Naive thymus-derived CD4-positive, alpha-beta T cell (primary cell): ENCODE data around the gene C18orf63. TPM values are rescaled to one million over a fixed set of nuclear protein-coding genes. Genes with fewer than 3 reads are reported as not detected.

Experiments
- ATAC-seq: fragments of 150-1000 bp; cut with Tn5 transposase; 2 replicates; pipeline ENCODE4 v1.10.0; 2021; ENCODE audit warnings: mild to moderate bottlenecking, moderate library complexity
- CTCF ChIA-PET: fragments of 350-600 bp; sonication (Branson Sonifier 250); formaldehyde crosslinking; loops from one replicate; lab custom pipeline; 2021; ENCODE audit warnings: antibody characterized with exemption; lab: Charles Lee
- POLR2A ChIA-PET: fragments of 350-600 bp; sonication (Branson Sonifier 250); formaldehyde crosslinking; loops from one replicate; lab custom pipeline; 2021; ENCODE audit warnings: antibody characterized with exemption, inconsistent platforms; lab: Charles Lee
- DNase-seq, 9 donors: peaks; one replicate each; pipeline versions ENCODE4 v3.0.0 to v3.0.0-alpha.2; 2020 to 2022; ENCODE audit warnings: mixed read lengths in 1 of 9
- H3K27ac ChIP-seq: one replicate; pipeline ENCODE4 v1.7.0; 2013; ENCODE audit warnings: mild to moderate bottlenecking, low read depth, low read length, moderate library complexity
- H3K27me3 ChIP-seq, 2 donors: one replicate each; pipeline ENCODE4 v1.7.0; 2013; ENCODE audit warnings: low read length in 2 of 2, mild to moderate bottlenecking in 2 of 2, moderate library complexity in 2 of 2; ENCODE audit not compliant: control insufficient read depth in 2 of 2, insufficient read depth in 2 of 2
- H3K36me3 ChIP-seq, 3 experiments: 1 replicate in 2 of 3; 2 replicates in 1 of 3; pipeline ENCODE4 v1.7.0; 2013; ENCODE audit warnings: low read length in 3 of 3, mild to moderate bottlenecking in 3 of 3, moderate library complexity in 1 of 3; ENCODE audit not compliant: insufficient read depth in 3 of 3, control insufficient read depth in 2 of 3
- H3K4me1 ChIP-seq, 2 donors: one replicate each; pipeline ENCODE4 v1.7.0; 2013; ENCODE audit warnings: low read length in 2 of 2, mild to moderate bottlenecking in 2 of 2, moderate library complexity in 1 of 2; ENCODE audit not compliant: control insufficient read depth in 2 of 2, insufficient read depth in 2 of 2
- H3K4me3 ChIP-seq: 2 replicates; pipeline ENCODE4 v1.7.0; 2013; ENCODE audit warnings: mild to moderate bottlenecking, low read length
- H3K9me3 ChIP-seq, 3 experiments: 1 replicate in 2 of 3; 2 replicates in 1 of 3; pipeline ENCODE4 v1.7.0; 2013; ENCODE audit warnings: low read length in 3 of 3; ENCODE audit not compliant: control insufficient read depth in 2 of 3
- H3K27ac Mint-ChIP-seq, 9 donors: one replicate each; pipeline ENCODE4 v1.8.0; 2020 to 2022; ENCODE audit warnings: mixed read lengths in 9 of 9, mild to moderate bottlenecking in 8 of 9, moderate library complexity in 5 of 9, inconsistent platforms in 2 of 9
- H3K27me3 Mint-ChIP-seq, 5 donors: one replicate each; pipeline ENCODE4 v1.8.0; 2021 to 2022; ENCODE audit warnings: mixed read lengths in 5 of 5, mild to moderate bottlenecking in 1 of 5
- H3K36me3 Mint-ChIP-seq, 5 donors: one replicate each; pipeline ENCODE4 v1.8.0; 2020 to 2022; ENCODE audit warnings: mixed read lengths in 5 of 5, mild to moderate bottlenecking in 3 of 5, inconsistent platforms in 1 of 5
- H3K4me1 Mint-ChIP-seq, 7 donors: one replicate each; pipeline ENCODE4 v1.8.0; 2020 to 2022; ENCODE audit warnings: mixed read lengths in 7 of 7, mild to moderate bottlenecking in 3 of 7, inconsistent platforms in 1 of 7
- H3K4me3 Mint-ChIP-seq, 10 donors: one replicate each; pipeline ENCODE4 v1.8.0; 2020 to 2022; ENCODE audit warnings: mild to moderate bottlenecking in 10 of 10, mixed read lengths in 10 of 10, moderate library complexity in 6 of 10, inconsistent platforms in 2 of 10
- H3K9me3 Mint-ChIP-seq, 11 donors: one replicate each; pipeline ENCODE4 v1.8.0; 2020 to 2022; ENCODE audit warnings: mixed read lengths in 11 of 11, mild to moderate bottlenecking in 4 of 11, inconsistent platforms in 1 of 11, moderate library complexity in 1 of 11
- intact Hi-C, 2 donors: fragments of 100-400 bp; cut with micrococcal nuclease; formaldehyde crosslinking; loops; one replicate each; pipeline ENCODE4 v1.15.1; 2023
- polyA plus RNA-seq, 2 donors: library from polyadenylated mRNA; unstranded; fragments of 300-500 nt; fragmentation: Illumina TruSeq; gene quantifications; one replicate each; pipeline ENCODE4 v1.2.3, GENCODE V29; 2021
- total RNA-seq, 6 experiments: library from RNA in 5 of 6; stranded (reverse) in 5 of 6; gene quantifications; 1 replicate in 5 of 6; 2 replicates in 1 of 6; pipeline ENCODE4 v1.2.3 and lab custom pipeline; 2021 to 2026

C18orf63 gene
- not detected for total RNA-seq
- polyA plus RNA-seq = not detected
- total RNA-seq (lab: John Stamatoyannopoulos, UW) = not detected

DNA sequence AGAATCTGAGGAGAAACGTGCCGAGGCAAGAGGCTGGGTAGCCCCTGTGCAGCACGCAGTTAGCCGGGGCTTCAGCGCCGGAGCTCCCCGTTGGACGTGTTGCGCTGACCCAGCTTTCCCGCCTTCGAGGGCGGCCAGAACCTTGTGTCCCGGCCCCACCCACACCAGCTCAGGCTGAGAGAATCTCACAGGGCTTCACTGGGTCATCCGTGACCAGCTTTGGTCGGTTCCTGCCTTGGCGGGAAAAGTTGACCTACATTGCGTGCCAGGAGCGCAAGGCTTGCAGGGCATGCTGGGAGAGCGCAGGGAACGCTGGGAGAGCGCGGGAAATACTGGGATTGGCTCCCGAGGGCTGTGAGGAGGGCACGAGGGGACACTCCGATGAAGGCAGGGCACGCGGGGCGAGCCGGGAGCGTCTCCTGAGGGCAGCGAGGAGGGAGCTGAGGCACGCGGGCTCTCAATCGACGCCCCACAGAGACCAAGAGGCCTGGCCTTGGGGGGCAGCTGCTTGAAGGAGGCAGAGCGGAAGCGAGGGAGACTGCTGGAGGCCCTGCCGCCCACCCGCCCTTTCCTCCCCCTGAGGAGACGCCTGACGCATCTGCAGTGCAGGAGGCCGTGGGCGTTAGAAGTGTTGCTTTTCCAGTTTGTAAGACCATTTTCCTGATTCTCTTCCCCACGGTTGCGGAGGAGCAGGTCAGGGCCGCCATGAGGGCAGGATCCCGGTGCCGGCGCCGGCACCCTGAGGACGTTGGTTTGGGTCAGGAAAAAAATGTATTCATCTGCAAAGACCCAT lies at the start of gene C18orf63:
Gene C18orf63, plus strand, starts transcription at position 376 of the 793 bp plus-strand sequence. CDS start 2,027 bp downstream, outside the sequence.
- no peaks in the 10 kb centered on the region for H3K9me3 Mint-ChIP-seq
- H3K36me3 Mint-ChIP-seq = no peaks in the 10 kb centered on the region
- intact Hi-C loops = no loop called here
- ATAC-seq (no peak), DNase-seq (no peak)
- H3K27ac Mint-ChIP-seq = no peak within 1 kb of the TSS
- H3K4me3 Mint-ChIP-seq = peak within 1 kb of the TSS in 1 of 10 donors; percentile 35
- Histone ChIP-seq H3K4me1 (no peaks in the 10 kb centered on the region), H3K27ac (no peak within 1 kb of the TSS), H3K36me3 (no peaks in the 10 kb centered on the region), H3K27me3 (no peaks in the 10 kb centered on the region), H3K4me3 (no peak within 1 kb of the TSS), H3K9me3 (no peaks in the 10 kb centered on the region)
- CTCF ChIA-PET = no interaction called here
- H3K27me3 Mint-ChIP-seq = peaks cover under 1 to 10% (median 3%) of the 10 kb centered on the region in 5 donors
- H3K4me1 Mint-ChIP-seq = peaks cover 0 to under 1% (median 0%) of the 10 kb centered on the region in 7 donors
- POLR2A ChIA-PET = no interaction called here

DNA sequence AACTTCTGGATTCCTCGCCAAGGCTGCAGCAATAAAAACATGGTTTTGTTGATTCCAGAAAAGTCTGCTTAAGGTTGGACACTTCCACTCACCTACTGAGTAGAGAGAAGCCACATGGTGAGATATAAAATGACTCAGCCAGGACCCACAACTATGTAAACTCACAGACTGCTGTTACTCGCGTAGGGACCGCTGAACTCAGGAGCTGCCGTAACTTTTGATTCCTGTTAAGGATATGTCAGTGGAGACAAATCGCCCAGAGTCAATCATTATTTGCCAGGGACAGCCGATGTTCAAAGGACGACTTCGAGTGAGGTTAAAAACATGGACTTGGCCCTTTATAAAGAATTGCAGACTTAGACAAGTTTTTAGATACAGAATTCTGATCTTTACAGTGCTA lies 49.5 kb upstream of the C18orf63 start:
- Histone ChIP-seq H3K36me3 (peaks cover 0 to 10% (median 0%) of the 10 kb centered on the region in 3 experiments), H3K4me3 (no peak overlapping the region), H3K27me3 (no peaks in the 10 kb centered on the region), H3K27ac (no peak overlapping the region), H3K4me1 (no peaks in the 10 kb centered on the region), H3K9me3 (no peaks in the 10 kb centered on the region)
- ChIA-PET CTCF (no interaction called here), POLR2A (no interaction called here)
- ATAC-seq (no peak), DNase-seq (no peak)
- no peak overlapping the region for H3K27ac Mint-ChIP-seq
- intact Hi-C loops = no loop called here
- H3K4me3 Mint-ChIP-seq = no peak overlapping the region
- H3K36me3 Mint-ChIP-seq = peaks cover 0 to 42% (median 10%) of the 10 kb centered on the region in 5 donors
- peaks cover 0 to 2% (median 0%) of the 10 kb centered on the region in 11 donors for H3K9me3 Mint-ChIP-seq
- H3K27me3 Mint-ChIP-seq = no peaks in the 10 kb centered on the region
- peaks cover 0 to 10% (median 3%) of the 10 kb centered on the region in 7 donors for H3K4me1 Mint-ChIP-seq

DNA sequence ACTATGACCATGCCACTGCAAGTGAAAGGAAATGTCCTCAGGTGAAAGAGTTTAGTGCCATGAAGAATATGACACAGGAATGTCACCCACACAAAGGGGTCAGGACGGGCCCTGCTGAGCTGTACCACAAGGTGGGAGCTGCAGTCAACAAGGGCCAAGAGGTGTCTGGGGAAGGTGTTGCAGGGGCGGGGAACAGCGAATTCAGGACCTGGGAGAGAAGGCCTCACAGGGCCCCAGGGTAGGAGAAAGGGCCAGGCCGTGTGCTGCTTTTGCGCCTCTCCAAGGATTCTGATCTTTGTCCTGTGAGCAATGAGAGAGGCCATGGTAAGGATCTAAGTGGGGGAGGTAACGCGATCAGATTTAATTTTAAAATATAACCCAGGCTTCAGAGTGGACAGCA lies 47.5 kb upstream of the C18orf63 start:
- Histone ChIP-seq H3K36me3 (no peaks in the 10 kb centered on the region), H3K9me3 (no peaks in the 10 kb centered on the region), H3K4me1 (no peaks in the 10 kb centered on the region), H3K27me3 (no peaks in the 10 kb centered on the region), H3K4me3 (no peak overlapping the region), H3K27ac (no peak overlapping the region)
- DNase-seq = no peak
- Mint-ChIP-seq H3K27ac (peak overlapping the region in 1 of 9 donors; percentile 55), H3K9me3 (peaks cover 0 to 2% (median 0%) of the 10 kb centered on the region in 11 donors), H3K27me3 (no peaks in the 10 kb centered on the region), H3K4me1 (peaks cover 0 to 10% (median 3%) of the 10 kb centered on the region in 7 donors), H3K36me3 (peaks cover 0 to 29% (median 6%) of the 10 kb centered on the region in 5 donors), H3K4me3 (no peak overlapping the region)
- ATAC-seq = no peak
- POLR2A ChIA-PET = no interaction called here
- intact Hi-C loops = no loop called here
- CTCF ChIA-PET = no interaction called here

DNA sequence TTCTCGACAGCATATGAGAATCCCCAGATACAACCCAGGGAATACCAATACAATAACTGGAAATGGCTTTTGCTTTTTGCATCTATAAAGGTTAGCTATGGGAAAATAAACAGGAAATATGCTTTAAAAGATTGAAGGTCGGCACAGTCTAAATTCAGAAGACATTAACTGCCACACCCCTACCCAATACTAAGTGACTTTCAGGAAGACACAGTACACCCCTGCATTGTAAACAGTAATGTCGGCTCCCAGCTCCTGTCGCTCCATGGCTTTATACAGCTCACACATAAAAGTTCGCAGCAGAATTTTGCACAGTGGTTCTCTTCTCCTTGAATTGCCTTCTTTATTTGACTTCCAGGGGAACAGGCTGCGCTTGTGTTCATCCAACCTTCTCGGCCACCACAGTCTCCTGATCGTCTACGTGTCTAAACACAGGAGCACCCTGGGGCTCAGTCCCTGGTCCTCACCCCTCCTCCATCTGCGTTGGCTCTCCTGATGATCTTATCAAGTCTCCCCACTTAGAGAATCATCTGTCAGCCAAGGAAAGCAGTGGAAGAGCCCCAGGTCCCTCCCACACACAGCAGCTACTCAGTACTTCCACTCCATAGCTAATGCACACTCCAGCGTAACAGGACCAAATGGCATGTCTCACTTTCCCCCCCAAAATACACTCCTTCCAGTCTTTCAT lies 46.6 kb upstream of the C18orf63 start:
- intact Hi-C loops = no loop called here
- H3K4me3 Mint-ChIP-seq = no peak overlapping the region
- peaks cover 0 to 26% (median 6%) of the 10 kb centered on the region in 5 donors for H3K36me3 Mint-ChIP-seq
- peaks cover 0 to 2% (median 0%) of the 10 kb centered on the region in 11 donors for H3K9me3 Mint-ChIP-seq
- no peaks in the 10 kb centered on the region for H3K36me3 ChIP-seq
- H3K4me1 Mint-ChIP-seq = peaks cover 0 to 10% (median 3%) of the 10 kb centered on the region in 7 donors
- no peaks in the 10 kb centered on the region for H3K4me1 ChIP-seq
- H3K27ac ChIP-seq = no peak overlapping the region
- no peak overlapping the region for H3K27ac Mint-ChIP-seq
- no peaks in the 10 kb centered on the region for H3K27me3 Mint-ChIP-seq
- CTCF ChIA-PET = no interaction called here
- DNase-seq = no peak
- no peak overlapping the region for H3K4me3 ChIP-seq
- POLR2A ChIA-PET = interaction anchor here (0.6 kb wide), 1 partner anchor 1915 kb away, joined by 3 read pairs; no protein-coding TSS in a partner anchor
- ATAC-seq = no peak
- no peaks in the 10 kb centered on the region for H3K27me3 ChIP-seq
- H3K9me3 ChIP-seq = no peaks in the 10 kb centered on the region

DNA sequence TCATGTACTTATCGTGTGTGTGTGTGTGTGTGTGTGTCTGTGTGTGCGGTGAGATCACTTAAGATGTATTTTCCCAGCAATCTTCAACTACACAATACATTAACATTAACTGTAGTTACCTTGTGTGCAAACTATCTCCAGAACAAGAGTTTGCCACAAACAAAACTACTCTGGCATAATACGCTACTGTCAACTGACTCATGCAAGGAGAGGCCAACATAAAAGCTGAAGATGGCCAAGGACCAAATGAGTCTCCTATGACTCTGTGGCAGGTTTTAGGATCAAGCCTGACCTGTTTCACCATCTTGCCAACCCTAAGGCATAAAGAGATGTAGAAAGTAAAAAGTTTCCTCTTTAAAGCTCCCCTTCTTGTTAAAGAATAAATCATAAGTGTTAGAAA lies 44.0 kb upstream of the C18orf63 start:
- Histone ChIP-seq H3K27ac (no peak overlapping the region), H3K36me3 (no peaks in the 10 kb centered on the region), H3K4me1 (no peaks in the 10 kb centered on the region), H3K9me3 (no peaks in the 10 kb centered on the region), H3K4me3 (no peak overlapping the region), H3K27me3 (no peaks in the 10 kb centered on the region)
- no peak for ATAC-seq
- no peak overlapping the region for H3K4me3 Mint-ChIP-seq
- peaks cover 0 to 2% (median 0%) of the 10 kb centered on the region in 11 donors for H3K9me3 Mint-ChIP-seq
- intact Hi-C loops = no loop called here
- CTCF ChIA-PET = no interaction called here
- no peak overlapping the region for H3K27ac Mint-ChIP-seq
- H3K27me3 Mint-ChIP-seq = no peaks in the 10 kb centered on the region
- H3K4me1 Mint-ChIP-seq = peaks cover 0 to 10% (median 3%) of the 10 kb centered on the region in 7 donors
- DNase-seq = no peak
- POLR2A ChIA-PET = no interaction called here
- H3K36me3 Mint-ChIP-seq = peaks cover 0 to 16% (median 7%) of the 10 kb centered on the region in 5 donors

DNA sequence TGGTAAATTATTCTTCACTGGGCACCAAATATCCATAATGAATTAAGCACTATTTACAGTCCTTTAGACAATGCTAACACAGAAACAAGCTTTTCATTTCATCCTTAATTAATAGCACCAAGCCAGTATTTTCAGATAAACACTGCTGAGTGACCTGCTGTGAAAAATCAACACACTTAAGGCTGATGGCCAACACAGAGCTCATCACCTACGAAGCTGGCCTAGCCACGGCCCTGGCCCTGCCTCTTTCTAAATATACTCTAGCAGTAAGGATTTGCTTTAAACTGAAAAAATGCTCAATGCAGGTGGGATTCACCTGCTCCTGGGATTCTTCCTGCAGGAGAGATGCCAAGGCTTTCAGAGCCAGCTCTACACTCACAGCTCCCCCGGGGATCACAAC lies 42.2 kb upstream of the C18orf63 start:
- Mint-ChIP-seq H3K9me3 (peaks cover 0 to 2% (median 0%) of the 10 kb centered on the region in 11 donors), H3K36me3 (peaks cover 0 to 25% (median 16%) of the 10 kb centered on the region in 5 donors), H3K4me1 (peaks cover 0 to 7% (median 0%) of the 10 kb centered on the region in 7 donors), H3K27ac (no peak overlapping the region), H3K27me3 (no peaks in the 10 kb centered on the region), H3K4me3 (no peak overlapping the region)
- Histone ChIP-seq H3K36me3 (no peaks in the 10 kb centered on the region), H3K4me1 (no peaks in the 10 kb centered on the region), H3K4me3 (no peak overlapping the region), H3K9me3 (no peaks in the 10 kb centered on the region), H3K27me3 (no peaks in the 10 kb centered on the region), H3K27ac (no peak overlapping the region)
- intact Hi-C loops = no loop called here
- CTCF ChIA-PET = no interaction called here
- DNase-seq (no peak), ATAC-seq (no peak)
- POLR2A ChIA-PET = no interaction called here
